DOHH2 (cell line): Measurements from ENCODE around the gene TMCC1.

ENCODE experiments used
- CTCF ChIP-seq: fragments of 200-600 bp; sonication (generic); IDR thresholded peaks from one replicate; pipeline ENCODE4 v1.5.1; 2014; ENCODE audit warnings: antibody characterized with exemption, mild to moderate bottlenecking, low read depth, low read length; ENCODE audit not compliant: poor library complexity, severe bottlenecking
- EZH2phosphoT487 ChIP-seq: fragments of 200-600 bp; sonication (generic); IDR thresholded peaks from 2 replicates; pipeline ENCODE4 v1.6.1; 2017; ENCODE audit warnings: borderline replicate concordance, mild to moderate bottlenecking, antibody characterized with exemption, low read length, moderate library complexity, mixed read lengths

GRCh38 chr3:129605922-129606635 lies 287.4 kb downstream of the TMCC1 start:
- no peak for TF ChIP-seq CTCF
- TF ChIP-seq EZH2phosphoT487: peak; percentile 41; the same call in 1 of the 2 replicates
